Measurements from ENCODE around the gene WDR59. TPM values are rescaled to one million over a fixed set of nuclear protein-coding genes. Genes with fewer than 3 reads are reported as not detected.

WDR59 gene
- polyA plus RNA-seq, 1 donor (not counting 4 experiments of a cell fraction or from before 2014, with no cell fraction given), result 59.7 TPM

- Histone ChIP-seq H3K4me3 (ENCODE audit: control insufficient read depth in 2 of 3, extremely low read depth in 1 of 3, insufficient read depth in 2 of 3, low read depth in 1 of 3, low read length in 3 of 3) (no peak overlapping the region), H3K9ac (ENCODE audit: control insufficient read depth, extremely low read depth, insufficient read depth, low read length) (no peak overlapping the region), H3K36me3 (ENCODE audit: control insufficient read depth in 2 of 2, extremely low read depth in 1 of 2, insufficient read depth in 2 of 2, low read length in 2 of 2) (peaks cover 2 to 16% of the 10 kb centered on the region in 2 experiments), H3K79me2 (ENCODE audit: control insufficient read depth, insufficient read depth, low read length) (no peaks in the 10 kb centered on the region), H3K4me2 (ENCODE audit: control insufficient read depth, extremely low read depth, insufficient read depth, low read depth, low read length) (no peak overlapping the region), H3K4me1 (ENCODE audit: control insufficient read depth, extremely low read depth, insufficient read depth, low read length) (peaks cover 15% of the 10 kb centered on the region), H4K20me1 (ENCODE audit: control insufficient read depth, extremely low read depth, insufficient read depth, low read length) (peaks cover 3% of the 10 kb centered on the region), H3K9me3 (ENCODE audit: control insufficient read depth, low read depth, low read length) (no peaks in the 10 kb centered on the region), H3K27ac (ENCODE audit: control insufficient read depth, insufficient read depth, low read length) (no peak overlapping the region), H3K27me3 (ENCODE audit: control insufficient read depth, extremely low read depth, insufficient read depth, low read length) (no peaks in the 10 kb centered on the region), H2AFZ (ENCODE audit: control insufficient read depth, low read length) (no peak overlapping the region), H3K9me1 (ENCODE audit: control insufficient read depth, extremely low read depth, insufficient read depth, low read length) (no peaks in the 10 kb centered on the region)
- no peak for DNase-seq (ENCODE audit: low read depth, low spot score)
- dilution Hi-C loops (cut with MboI; ENCODE audit: extremely low pct_ligation_motif_present, low sequenced_read_pairs), result no loop called here
- TF ChIP-seq CTCF (optimal IDR thresholded peaks at IDR 0.05 in 1 of 3, IDR thresholded peaks at IDR 0.05 in 1 of 3, conservative IDR thresholded peaks at IDR 0.05 in 1 of 3; ENCODE audit: extremely low read depth in 1 of 3, insufficient read depth in 2 of 3, low read length in 3 of 3) (no peak), EZH2 (IDR thresholded peaks at IDR 0.05; ENCODE audit: low read length) (no peak)
- FAIRE-seq, result no peak
Measured at GRCh38 chr16:74877706-74878105, 107.2 kb downstream of the WDR59 start.

GRCh38 chr16:74874912-74875546 is 109.9 kb downstream of the WDR59 start:
- peaks cover 15% of the 10 kb centered on the region for H3K4me1 ChIP-seq (ENCODE audit: control insufficient read depth, extremely low read depth, insufficient read depth, low read length)
- H3K27me3 ChIP-seq (ENCODE audit: control insufficient read depth, extremely low read depth, insufficient read depth, low read length), result no peaks in the 10 kb centered on the region
- H3K4me3 ChIP-seq (ENCODE audit: control insufficient read depth in 2 of 3, extremely low read depth in 1 of 3, insufficient read depth in 2 of 3, low read depth in 1 of 3, low read length in 3 of 3), result no peak overlapping the region
- peaks cover 3% of the 10 kb centered on the region for H4K20me1 ChIP-seq (ENCODE audit: control insufficient read depth, extremely low read depth, insufficient read depth, low read length)
- no peak for FAIRE-seq
- no peaks in the 10 kb centered on the region for H3K9me3 ChIP-seq (ENCODE audit: control insufficient read depth, low read depth, low read length)
- H3K79me2 ChIP-seq (ENCODE audit: control insufficient read depth, insufficient read depth, low read length), result no peaks in the 10 kb centered on the region
- no peak for DNase-seq (ENCODE audit: low read depth, low spot score)
- no peak overlapping the region for H3K27ac ChIP-seq (ENCODE audit: control insufficient read depth, insufficient read depth, low read length)
- peaks cover 1 to 16% of the 10 kb centered on the region in 2 experiments for H3K36me3 ChIP-seq (ENCODE audit: control insufficient read depth in 2 of 2, extremely low read depth in 1 of 2, insufficient read depth in 2 of 2, low read length in 2 of 2)
- H2AFZ ChIP-seq (ENCODE audit: control insufficient read depth, low read length), result no peak overlapping the region
- H3K4me2 ChIP-seq (ENCODE audit: control insufficient read depth, extremely low read depth, insufficient read depth, low read depth, low read length), result peak overlapping the region; percentile 22
- H3K9me1 ChIP-seq (ENCODE audit: control insufficient read depth, extremely low read depth, insufficient read depth, low read length), result no peaks in the 10 kb centered on the region
- dilution Hi-C loops (cut with MboI; ENCODE audit: extremely low pct_ligation_motif_present, low sequenced_read_pairs), result no loop called here
- TF ChIP-seq EZH2 (IDR thresholded peaks at IDR 0.05; ENCODE audit: low read length) (no peak), CTCF (optimal IDR thresholded peaks at IDR 0.05 in 1 of 3, IDR thresholded peaks at IDR 0.05 in 1 of 3, conservative IDR thresholded peaks at IDR 0.05 in 1 of 3; ENCODE audit: extremely low read depth in 1 of 3, insufficient read depth in 2 of 3, low read length in 3 of 3) (peak; percentile 21 to 39 (median 23))
- H3K9ac ChIP-seq (ENCODE audit: control insufficient read depth, extremely low read depth, insufficient read depth, low read length), result no peak overlapping the region

All from keratinocyte (primary cell).